ENCODE results near the gene FECH. TPM values are rescaled to one million over a fixed set of nuclear protein-coding genes. Genes with fewer than 3 reads are reported as not detected.

Gene FECH
- total and polyA plus RNA-seq, 9 of the 15 experiments (the other 6 are each of a cell fraction or from before 2014, with no cell fraction given): 19.8 to 170 (median 56.8) TPM

- TF ChIP-seq ZBTB33 (CRISPR knock-in tag; IDR thresholded peaks at IDR 0.05) (no peak), SUPT5H (IDR thresholded peaks at IDR 0.05) (no peak), HNRNPK (IDR thresholded peaks at IDR 0.05; ENCODE audit: low read depth, low read length, poor library complexity, severe bottlenecking) (no peak), ZNF146 (CRISPR knock-in tag; IDR thresholded peaks at IDR 0.05; ENCODE audit: unreplicated experiment) (no peak), ZNF436 (CRISPR knock-in tag; IDR thresholded peaks at IDR 0.05) (no peak), ZNF217 (CRISPR knock-in tag; IDR thresholded peaks at IDR 0.05) (no peak), ZNF778 (CRISPR knock-in tag; IDR thresholded peaks at IDR 0.05) (no peak), CHAMP1 (IDR thresholded peaks at IDR 0.05) (peak; percentile 72; the same call in 1 of the 2 replicates), POLR3A (IDR thresholded peaks at IDR 0.05; ENCODE audit: borderline replicate concordance, extremely low read depth, insufficient read depth, insufficient read length) (no peak), CREB5 (CRISPR knock-in tag; IDR thresholded peaks at IDR 0.05) (no peak), OTX1 (CRISPR knock-in tag; IDR thresholded peaks at IDR 0.05) (no peak), SNIP1 (IDR thresholded peaks at IDR 0.05; ENCODE audit: low read depth) (no peak), ARID4B (CRISPR knock-in tag; IDR thresholded peaks at IDR 0.05) (no peak), EGR1 (conservative IDR thresholded peaks at IDR 0.05) (no peak), PATZ1 (CRISPR knock-in tag; IDR thresholded peaks at IDR 0.05; ENCODE audit: borderline replicate concordance) (no peak), EP300 (IDR thresholded peaks at IDR 0.05; ENCODE audit: low read length) (peak; percentile 91)
These were observed 3.1 kb downstream of the FECH start (continued) for GRCh38 chr18:57583297-57583835.
